Mesenchymal stem cell (in vitro differentiated cells and primary cell): ENCODE measurements around the gene ARHGEF19. TPM values are rescaled to one million over a fixed set of nuclear protein-coding genes. Genes with fewer than 3 reads are reported as not detected.

Experiments
- DNase-seq: peaks from one replicate; pipeline ENCODE4 v3.0.0-alpha.2; 2013
- H2AFZ ChIP-seq: one replicate; pipeline ENCODE4 v1.6.1; 2013; ENCODE audit warnings: low read depth, mild to moderate bottlenecking, control low read depth, inconsistent platforms, low read length, moderate library complexity
- H2AK5ac ChIP-seq: 2 replicates; pipeline ENCODE4 v1.6.1; 2013; ENCODE audit warnings: low read length, moderate library complexity, mild to moderate bottlenecking, inconsistent platforms; ENCODE audit not compliant: severe bottlenecking
- H2BK120ac ChIP-seq: one replicate; pipeline ENCODE4 v1.6.1; 2013; ENCODE audit warnings: low read depth, mild to moderate bottlenecking, inconsistent platforms, low read length, moderate library complexity
- H2BK12ac ChIP-seq, 2 experiments: one replicate each; pipeline ENCODE4 v1.6.1; 2013; ENCODE audit warnings: inconsistent platforms in 2 of 2, low read length in 2 of 2, mild to moderate bottlenecking in 2 of 2, moderate library complexity in 2 of 2, control low read depth in 1 of 2
- H2BK15ac ChIP-seq: one replicate; pipeline ENCODE4 v1.6.1; 2013; ENCODE audit warnings: mild to moderate bottlenecking, low read depth, inconsistent platforms; ENCODE audit not compliant: poor library complexity, severe bottlenecking
- H2BK5ac ChIP-seq: 2 replicates; pipeline ENCODE4 v1.6.1; 2013; ENCODE audit warnings: low read depth, mild to moderate bottlenecking, low read length, control low read depth, inconsistent platforms; ENCODE audit not compliant: poor library complexity, severe bottlenecking
- H3K14ac ChIP-seq, 2 experiments: one replicate each; pipeline ENCODE4 v1.6.1; 2013; ENCODE audit warnings: inconsistent platforms in 2 of 2, low read length in 2 of 2, control low read depth in 1 of 2, mild to moderate bottlenecking in 1 of 2, moderate library complexity in 1 of 2
- H3K18ac ChIP-seq, 2 experiments: one replicate each; pipeline ENCODE4 v1.6.1; 2013; ENCODE audit warnings: inconsistent platforms in 2 of 2, low read length in 2 of 2, control low read depth in 1 of 2, low read depth in 1 of 2, mild to moderate bottlenecking in 1 of 2
- H3K23ac ChIP-seq, 2 experiments: one replicate each; pipeline ENCODE4 v1.6.1; 2013; ENCODE audit warnings: inconsistent platforms in 2 of 2, low read length in 2 of 2, mild to moderate bottlenecking in 2 of 2, moderate library complexity in 2 of 2, control low read depth in 1 of 2
- H3K27ac ChIP-seq: 2 replicates; pipeline ENCODE4 v1.5.1; 2013; ENCODE audit warnings: mild to moderate bottlenecking, moderate library complexity, low read length, control low read depth, inconsistent platforms; ENCODE audit not compliant: poor library complexity, severe bottlenecking
- H3K27me3 ChIP-seq, 2 experiments: 2 replicates each; pipeline versions ENCODE4 v1.6.1 to v1.7.0; 2013; ENCODE audit warnings: low read length in 2 of 2, mild to moderate bottlenecking in 2 of 2, moderate library complexity in 2 of 2, control low read depth in 1 of 2, inconsistent platforms in 1 of 2; ENCODE audit not compliant: control insufficient read depth in 1 of 2, insufficient read depth in 1 of 2
- H3K36me3 ChIP-seq, 2 experiments: 2 replicates each; pipeline versions ENCODE4 v1.6.1 to v1.7.0; 2013; ENCODE audit warnings: low read length in 2 of 2, control low read depth in 1 of 2, inconsistent platforms in 1 of 2, low read depth in 1 of 2, mild to moderate bottlenecking in 1 of 2; ENCODE audit not compliant: insufficient read depth in 2 of 2, control insufficient read depth in 1 of 2
- H3K4ac ChIP-seq, 2 experiments: one replicate each; pipeline ENCODE4 v1.6.1; 2013; ENCODE audit warnings: inconsistent platforms in 2 of 2, low read length in 2 of 2, mild to moderate bottlenecking in 2 of 2, moderate library complexity in 2 of 2, control low read depth in 1 of 2, low read depth in 1 of 2
- H3K4me1 ChIP-seq: 2 replicates; pipeline ENCODE4 v1.6.1; 2013; ENCODE audit warnings: low read depth, low read length, control low read depth; ENCODE audit not compliant: control insufficient read depth, insufficient read depth
- H3K4me2 ChIP-seq: 2 replicates; pipeline ENCODE4 v1.6.1; 2013; ENCODE audit warnings: low read length, mild to moderate bottlenecking, inconsistent platforms; ENCODE audit not compliant: poor library complexity, severe bottlenecking
- H3K4me3 ChIP-seq, 2 experiments: 2 replicates each; pipeline versions ENCODE4 v1.5.1 to v1.7.0; 2013; ENCODE audit warnings: low read length in 2 of 2, mild to moderate bottlenecking in 2 of 2, control low read depth in 1 of 2, low read depth in 1 of 2; ENCODE audit not compliant: insufficient read depth in 1 of 2
- H3K79me1 ChIP-seq: replicated peaks from 2 replicates; pipeline ENCODE4 v1.6.1; 2013; ENCODE audit warnings: mild to moderate bottlenecking, control low read depth, low read length, inconsistent platforms; ENCODE audit not compliant: poor library complexity, severe bottlenecking
- H3K9ac ChIP-seq: 2 replicates; pipeline ENCODE4 v1.7.0; 2013; ENCODE audit warnings: mild to moderate bottlenecking, low read length, moderate library complexity
- H3K9me3 ChIP-seq: 2 replicates; pipeline ENCODE4 v1.7.0; 2013; ENCODE audit warnings: mild to moderate bottlenecking, low read length; ENCODE audit not compliant: control insufficient read depth
- H4K8ac ChIP-seq: one replicate; pipeline ENCODE4 v1.6.1; 2013; ENCODE audit warnings: inconsistent platforms, mild to moderate bottlenecking, low read length, moderate library complexity
- H4K91ac ChIP-seq: one replicate; pipeline ENCODE4 v1.6.1; 2013; ENCODE audit warnings: mild to moderate bottlenecking, low read length, inconsistent platforms
- WGBS: methylation state at CpG from one replicate; pipeline ENCODE4 v1.1.7; 2013; ENCODE audit warnings: mixed read lengths; 5-methylcytosine and 5-hydroxymethylcytosine counted together
- polyA plus RNA-seq, 2 experiments: library from polyadenylated mRNA; stranded (reverse); fragments of 200-250 nt; gene quantifications; one replicate each; pipeline ENCODE4 v1.2.3, GENCODE V29; 2013

The ARHGEF19 gene
- 4.5 TPM for polyA plus RNA-seq (2013, experiment 1 of 2)
- 4.5 TPM for polyA plus RNA-seq (2013, experiment 2 of 2)

DNA sequence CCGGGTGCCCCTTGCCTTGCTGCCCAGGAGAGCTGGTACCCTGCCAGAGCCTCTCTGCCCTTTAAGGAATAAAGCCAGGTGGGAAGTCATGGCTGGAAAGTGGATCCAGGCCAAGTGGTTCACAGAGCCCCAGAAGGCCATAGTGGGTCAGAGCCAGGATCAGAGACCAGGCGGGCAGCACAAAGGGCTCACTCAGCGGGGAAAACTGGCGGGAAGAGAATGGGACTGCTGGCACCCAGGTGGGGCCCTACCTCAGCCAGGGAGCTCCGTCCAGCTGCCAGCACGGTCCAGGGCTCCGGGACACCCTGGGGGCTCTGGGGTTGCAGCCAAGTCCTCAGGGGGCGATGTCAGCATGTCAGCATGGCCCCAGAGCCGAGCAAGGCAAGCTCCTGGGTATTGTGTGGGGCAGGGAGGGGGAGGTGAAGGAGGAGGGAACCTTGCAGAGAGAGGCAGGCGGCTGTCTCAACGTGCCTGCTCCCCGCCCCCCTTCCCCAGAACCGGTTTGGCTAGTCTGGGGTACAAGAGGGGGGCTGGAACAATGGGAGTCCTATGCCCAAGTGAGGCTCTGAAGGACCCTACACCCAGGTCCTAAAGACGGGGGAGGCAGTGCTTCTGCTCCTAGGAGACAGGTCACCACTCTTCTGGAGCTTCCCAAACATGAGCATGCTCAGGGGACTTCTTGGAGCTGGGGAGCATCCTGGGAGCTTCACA, at the start of gene ARHGEF19:
Gene ARHGEF19, minus strand, starts transcription at position 402 of the 711 bp plus-strand sequence. CDS start 3,598 bp downstream, outside the sequence.
- no peak within 1 kb of the TSS for H3K18ac ChIP-seq
- H3K27me3 ChIP-seq, result peaks cover 0 to 13% of the 10 kb centered on the region in 2 experiments
- no peak for DNase-seq
- H3K9me3 ChIP-seq, result no peaks in the 10 kb centered on the region
- H2BK15ac ChIP-seq, result peak within 1 kb of the TSS; percentile 54
- H3K4me1 ChIP-seq, result peaks cover 20% of the 10 kb centered on the region
- H2AFZ ChIP-seq, result no peak within 1 kb of the TSS
- H3K36me3 ChIP-seq, result no peaks in the 10 kb centered on the region
- H2BK5ac ChIP-seq, result no peak within 1 kb of the TSS
- H2BK12ac ChIP-seq, result no peak within 1 kb of the TSS
- H3K9ac ChIP-seq, result no peak within 1 kb of the TSS
- WGBS, result 38% methylated on average over 13 of the region's 14 CpGs
- H4K8ac ChIP-seq, result no peak within 1 kb of the TSS
- H2AK5ac ChIP-seq, result no peak within 1 kb of the TSS
- H4K91ac ChIP-seq, result peak within 1 kb of the TSS; percentile 55
- H3K14ac ChIP-seq, result no peak within 1 kb of the TSS
- no peak within 1 kb of the TSS for H3K4me2 ChIP-seq
- no peak within 1 kb of the TSS for H3K23ac ChIP-seq
- no peak within 1 kb of the TSS for H3K27ac ChIP-seq
- no peak within 1 kb of the TSS for H3K4me3 ChIP-seq
- H2BK120ac ChIP-seq, result no peak within 1 kb of the TSS
- no peaks in the 10 kb centered on the region for H3K79me1 ChIP-seq
- H3K4ac ChIP-seq, result no peak within 1 kb of the TSS

DNA sequence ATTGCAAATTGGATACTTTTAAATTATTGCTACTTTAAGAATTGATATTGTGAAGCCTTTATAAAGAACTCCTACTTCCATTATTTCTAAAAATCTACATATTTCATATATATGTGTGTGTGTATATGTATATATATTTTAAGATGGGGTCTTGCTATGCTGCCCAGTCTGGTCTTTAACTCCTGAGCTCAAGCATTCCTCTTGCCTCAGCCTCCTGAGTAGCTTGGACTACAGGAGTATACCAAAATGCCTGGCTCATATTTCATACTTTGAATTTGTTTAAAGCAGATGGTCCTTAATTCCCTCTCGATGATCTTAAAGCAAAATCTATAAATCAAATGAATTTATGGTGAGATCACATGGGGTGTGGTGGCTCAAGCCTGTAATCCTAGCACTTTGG, 49.6 kb upstream of the ARHGEF19 start:
- Histone ChIP-seq H2BK15ac (no peak overlapping the region), H4K8ac (no peak overlapping the region), H4K91ac (no peak overlapping the region), H2AK5ac (peak overlapping the region; percentile 91), H3K36me3 (peaks cover 0 to 6% of the 10 kb centered on the region in 2 experiments), H3K14ac (no peak overlapping the region), H2BK120ac (no peak overlapping the region), H3K27ac (no peak overlapping the region), H3K27me3 (no peaks in the 10 kb centered on the region), H3K4me3 (no peak overlapping the region), H3K4me1 (peaks cover 14% of the 10 kb centered on the region), H2BK12ac (no peak overlapping the region), H3K18ac (no peak overlapping the region), H3K79me1 (peaks cover 17% of the 10 kb centered on the region), H3K9me3 (no peaks in the 10 kb centered on the region), H3K9ac (no peak overlapping the region), H3K4ac (no peak overlapping the region), H3K4me2 (no peak overlapping the region), H2BK5ac (no peak overlapping the region), H3K23ac (no peak overlapping the region), H2AFZ (no peak overlapping the region)
- no peak for DNase-seq
- 80% methylated on average over 1 of the region's 1 CpG for WGBS

DNA sequence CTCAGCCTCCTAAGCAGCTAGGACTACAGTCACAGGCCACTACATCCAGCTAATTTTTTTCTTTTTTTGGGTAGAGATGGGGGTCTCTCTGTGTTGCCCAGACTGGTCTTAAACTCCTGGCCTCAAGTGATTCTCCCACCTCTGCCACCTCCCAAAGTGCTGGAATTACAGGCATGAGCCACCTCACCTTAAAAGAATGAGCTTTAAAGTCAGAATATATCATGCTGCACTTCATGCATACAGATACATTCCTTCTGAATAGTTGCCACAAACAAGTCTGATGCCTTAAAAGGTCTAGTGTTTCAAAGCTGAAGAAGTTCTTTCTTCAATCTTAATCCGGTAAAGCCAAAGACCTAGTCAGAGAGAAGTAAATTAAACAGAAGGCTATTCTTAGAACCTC, 48.4 kb upstream of the ARHGEF19 start:
- Histone ChIP-seq H2AK5ac (peak overlapping the region; percentile 26), H3K27ac (peak overlapping the region; percentile 98), H3K9me3 (no peaks in the 10 kb centered on the region), H3K79me1 (peaks cover 16% of the 10 kb centered on the region), H2AFZ (no peak overlapping the region), H2BK12ac (no peak overlapping the region), H3K23ac (no peak overlapping the region), H2BK15ac (no peak overlapping the region), H4K91ac (no peak overlapping the region), H3K4me3 (no peak overlapping the region), H2BK120ac (no peak overlapping the region), H3K4me1 (peaks cover 10% of the 10 kb centered on the region), H3K27me3 (no peaks in the 10 kb centered on the region), H4K8ac (no peak overlapping the region), H3K14ac (no peak overlapping the region), H3K4me2 (no peak overlapping the region), H3K4ac (no peak overlapping the region), H3K18ac (peak overlapping the region in 1 of 2 experiments; percentile 55), H2BK5ac (peak overlapping the region; percentile 88), H3K9ac (no peak overlapping the region), H3K36me3 (peaks cover 6 to 8% of the 10 kb centered on the region in 2 experiments)
- no CpG with 5 or more reads among the region's 1 CpG for WGBS
- peak; percentile 52 for DNase-seq

DNA sequence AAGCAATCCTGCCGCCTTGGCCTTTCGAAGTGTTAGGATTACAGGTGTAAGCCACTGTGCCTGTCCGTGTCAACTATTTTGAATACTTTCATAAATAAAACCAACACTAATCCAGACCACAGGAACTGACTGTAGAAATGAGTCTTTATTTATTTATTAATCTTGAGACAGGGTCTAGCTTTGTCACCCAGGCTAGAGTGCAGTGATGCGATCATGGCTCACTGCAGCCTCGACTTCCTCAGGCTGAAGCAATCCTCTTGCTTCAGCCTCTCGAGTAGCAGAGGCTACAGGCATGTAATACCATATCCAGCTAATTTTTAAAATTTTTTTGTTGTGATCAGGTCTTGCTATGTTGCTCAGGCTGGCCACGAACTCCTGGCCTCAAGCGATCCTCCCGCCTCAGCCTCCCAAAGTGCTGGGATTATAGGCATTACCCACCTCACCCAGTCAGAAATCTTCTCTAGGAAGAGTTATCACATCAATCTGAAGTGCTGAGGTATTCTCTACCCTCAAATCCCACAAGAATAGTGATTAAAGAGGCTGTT, 46.2 kb upstream of the ARHGEF19 start:
- no peak for DNase-seq
- 98% methylated on average over 7 of the region's 9 CpGs for WGBS

More for the DNA sequence above, 46.2 kb upstream of the ARHGEF19 start:
- Histone ChIP-seq H3K23ac (no peak overlapping the region), H3K9ac (no peak overlapping the region), H3K4ac (no peak overlapping the region), H2BK15ac (no peak overlapping the region), H3K14ac (no peak overlapping the region), H4K8ac (no peak overlapping the region), H3K18ac (no peak overlapping the region), H4K91ac (no peak overlapping the region), H2BK12ac (no peak overlapping the region), H3K4me3 (no peak overlapping the region), H3K4me2 (no peak overlapping the region), H2AFZ (no peak overlapping the region), H3K9me3 (no peaks in the 10 kb centered on the region), H3K27me3 (no peaks in the 10 kb centered on the region), H2AK5ac (no peak overlapping the region), H3K36me3 (peaks cover 12 to 30% of the 10 kb centered on the region in 2 experiments), H3K79me1 (peaks cover 18% of the 10 kb centered on the region), H2BK120ac (no peak overlapping the region), H2BK5ac (no peak overlapping the region), H3K4me1 (peaks cover 13% of the 10 kb centered on the region), H3K27ac (no peak overlapping the region)
